ENCODE results near the gene FCGBP.
"Not testable (repeated sequence)": the region's sequence is repeated elsewhere in the genome, so short reads cannot be mapped to it uniquely, and the experiment has no call there.

The FCGBP gene

GRCh38 chr19:39919976-39920375 is 14.5 kb downstream of the FCGBP start:
- no peak for DNase-seq

GRCh38 chr19:39918183-39918651 is 16.2 kb downstream of the FCGBP start:
- DNase-seq: no peak

GRCh38 chr19:39917561-39918182 is 16.8 kb downstream of the FCGBP start:
- no peak for DNase-seq

- peak in 2 of 56 donors; percentile 3 to 5 for DNase-seq
These were observed 17.5 kb downstream of the FCGBP start for GRCh38 chr19:39916851-39917396.

GRCh38 chr19:39916236-39916635 is 18.2 kb downstream of the FCGBP start:
- DNase-seq: no peak

GRCh38 chr19:39915848-39916215 is 18.6 kb downstream of the FCGBP start:
- DNase-seq: no peak

- no peak for DNase-seq
These were observed 19.2 kb downstream of the FCGBP start for GRCh38 chr19:39915101-39915847.

GRCh38 chr19:39913682-39914333 is 20.6 kb downstream of the FCGBP start:
- no peak for DNase-seq

- no peak for DNase-seq
These were observed 25.6 kb downstream of the FCGBP start for GRCh38 chr19:39908803-39909202.

GRCh38 chr19:39906820-39907611 is 27.4 kb downstream of the FCGBP start:
- DNase-seq: no peak

GRCh38 chr19:39906283-39906682 is 28.2 kb downstream of the FCGBP start:
- no peak for DNase-seq

GRCh38 chr19:39903486-39904091 is 30.8 kb downstream of the FCGBP start:
- not testable (repeated sequence) for DNase-seq

- DNase-seq: not testable (repeated sequence)
These were observed 32.1 kb downstream of the FCGBP start for GRCh38 chr19:39902326-39902725.

GRCh38 chr19:39901681-39902080 is 32.8 kb downstream of the FCGBP start:
- DNase-seq: not testable (repeated sequence)

GRCh38 chr19:39898858-39899257 is 35.6 kb downstream of the FCGBP start:
- not testable (repeated sequence) for DNase-seq

- peak in 1 of 56 donors; percentile 9 for DNase-seq
These were observed 36.8 kb downstream of the FCGBP start for GRCh38 chr19:39897511-39898245.

GRCh38 chr19:39895096-39895495 is 39.3 kb downstream of the FCGBP start:
- not testable (repeated sequence) for DNase-seq

- DNase-seq: not testable (repeated sequence)
These were observed 40.2 kb downstream of the FCGBP start for GRCh38 chr19:39894236-39894606.

- not testable (repeated sequence) for DNase-seq
These were observed 40.8 kb downstream of the FCGBP start for GRCh38 chr19:39893366-39894235.
